Measurements from ENCODE around the gene HSF2BP.
"Not testable (repeated sequence)": the region's sequence is repeated elsewhere in the genome, so short reads cannot be mapped to it uniquely, and the experiment has no call there.

- not testable (repeated sequence) for TF ChIP-seq POLR2A, CTCF (IDR thresholded peaks at IDR 0.05)
Measured at GRCh38 chr21:43514834-43515233, 144.5 kb downstream of the HSF2BP start.
